ENCODE data around the gene ECM2.
"Not testable (repeated sequence)": the region's sequence is repeated elsewhere in the genome, so short reads cannot be mapped to it uniquely, and the experiment has no call there.

DNA sequence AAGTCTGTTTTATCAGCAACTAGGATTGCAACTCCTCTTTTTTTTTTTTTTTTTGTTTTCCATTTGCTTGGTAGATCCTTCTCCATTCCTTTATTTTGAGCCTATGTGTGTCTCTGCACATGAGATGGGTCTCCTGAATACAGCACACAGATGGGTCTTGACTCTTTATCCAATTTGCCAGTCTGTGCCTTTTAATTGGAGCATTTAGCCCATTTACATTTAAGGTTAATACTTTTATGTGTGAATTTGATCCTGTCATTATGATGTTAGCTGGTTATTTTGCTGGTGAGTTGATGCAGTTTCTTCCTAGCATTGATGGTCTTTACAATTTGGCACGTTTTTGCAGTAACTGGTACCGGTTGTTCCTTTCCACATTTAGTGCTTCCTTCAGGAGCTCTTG is 36.1 kb upstream of the ECM2 start:
- TF ChIP-seq, protein P1, sequence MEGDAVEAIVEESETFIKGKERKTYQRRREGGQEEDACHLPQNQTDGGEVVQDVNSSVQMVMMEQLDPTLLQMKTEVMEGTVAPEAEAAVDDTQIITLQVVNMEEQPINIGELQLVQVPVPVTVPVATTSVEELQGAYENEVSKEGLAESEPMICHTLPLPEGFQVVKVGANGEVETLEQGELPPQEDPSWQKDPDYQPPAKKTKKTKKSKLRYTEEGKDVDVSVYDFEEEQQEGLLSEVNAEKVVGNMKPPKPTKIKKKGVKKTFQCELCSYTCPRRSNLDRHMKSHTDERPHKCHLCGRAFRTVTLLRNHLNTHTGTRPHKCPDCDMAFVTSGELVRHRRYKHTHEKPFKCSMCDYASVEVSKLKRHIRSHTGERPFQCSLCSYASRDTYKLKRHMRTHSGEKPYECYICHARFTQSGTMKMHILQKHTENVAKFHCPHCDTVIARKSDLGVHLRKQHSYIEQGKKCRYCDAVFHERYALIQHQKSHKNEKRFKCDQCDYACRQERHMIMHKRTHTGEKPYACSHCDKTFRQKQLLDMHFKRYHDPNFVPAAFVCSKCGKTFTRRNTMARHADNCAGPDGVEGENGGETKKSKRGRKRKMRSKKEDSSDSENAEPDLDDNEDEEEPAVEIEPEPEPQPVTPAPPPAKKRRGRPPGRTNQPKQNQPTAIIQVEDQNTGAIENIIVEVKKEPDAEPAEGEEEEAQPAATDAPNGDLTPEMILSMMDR (IDR thresholded peaks at IDR 0.05) = not testable (repeated sequence)
- TF ChIP-seq POLR2A (IDR thresholded peaks at IDR 0.05) = not testable (repeated sequence)

Measured in thyroid gland (tissue), 4 donors.